ENCODE measurements around the gene ADD1.

The ADD1 gene

DNA sequence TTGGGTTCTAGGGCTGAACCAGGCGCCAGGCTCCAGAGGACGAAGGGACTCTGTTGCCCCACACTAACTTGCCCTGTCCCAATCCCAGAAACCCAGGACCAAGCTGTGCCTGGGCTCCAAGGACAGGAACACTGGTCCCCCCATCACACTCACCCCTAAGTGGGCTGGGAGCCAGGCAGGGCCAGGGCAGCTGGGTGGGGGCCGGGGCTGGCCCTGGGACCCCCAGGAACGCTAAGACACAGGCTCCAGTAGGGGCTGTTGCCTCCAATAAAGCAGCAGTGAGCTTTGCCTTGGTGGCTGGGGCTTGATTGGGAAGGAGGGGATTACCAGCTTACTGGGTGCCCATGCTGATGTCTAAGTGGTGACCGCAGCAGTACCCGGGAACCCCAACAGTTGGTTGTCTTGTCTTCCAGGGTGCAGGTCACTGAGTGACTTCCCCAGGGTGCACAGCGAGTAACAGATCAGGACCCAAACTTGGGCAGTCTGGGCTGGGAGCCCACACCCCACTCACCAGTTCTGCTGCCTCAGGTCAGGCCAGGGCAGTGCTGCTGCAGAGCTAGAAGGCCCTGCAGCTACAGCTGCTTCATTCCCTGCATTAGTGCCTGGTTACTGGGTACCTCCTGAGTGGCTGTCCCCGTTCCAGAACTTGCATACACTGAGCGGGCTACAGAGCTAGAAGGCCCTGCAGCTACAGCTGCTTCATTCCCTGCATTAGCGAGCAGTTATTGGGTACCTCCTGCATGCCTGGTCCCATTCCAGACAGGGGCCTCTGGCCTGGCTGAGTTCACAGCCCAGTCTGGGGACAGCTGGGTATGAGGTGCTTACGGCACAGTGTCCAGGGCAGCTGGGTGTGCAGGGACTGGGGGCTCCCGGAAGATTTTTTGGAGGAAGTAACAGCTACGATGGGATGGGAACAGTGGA, 9.4 kb upstream of the ADD1 start:
- no peak for DNase-seq (ENCODE audit: low read depth)

DNA sequence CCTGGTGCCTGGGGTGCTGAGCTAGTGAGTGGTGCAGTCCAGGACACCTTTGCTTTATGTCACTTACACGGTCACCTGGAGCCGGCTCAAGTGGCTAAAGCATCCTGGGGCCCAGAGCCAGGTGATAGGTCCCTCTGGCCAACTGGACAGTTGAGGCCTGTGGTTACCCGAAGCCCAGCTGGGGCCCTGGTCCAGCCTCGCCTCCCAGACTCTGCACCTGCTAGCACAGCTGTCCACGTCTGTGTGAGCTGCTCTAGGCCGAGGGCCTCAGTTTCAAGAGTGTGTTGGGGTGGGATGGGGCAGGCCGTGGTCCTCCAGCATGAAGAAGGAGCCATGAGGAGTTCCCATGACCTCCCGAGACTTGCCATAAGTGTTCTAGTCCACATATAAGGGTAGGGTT, 7.7 kb upstream of the ADD1 start:
- no peak for DNase-seq (ENCODE audit: low read depth)

- no peak for DNase-seq (ENCODE audit: low read depth)
Measured at GRCh38 chr4:2836391-2836859, 7.2 kb upstream of the ADD1 start.

GRCh38 chr4:2837110-2837903, 6.3 kb upstream of the ADD1 start:
- no peak for DNase-seq (ENCODE audit: low read depth)

- DNase-seq (ENCODE audit: low read depth) = no peak
Measured at GRCh38 chr4:2837904-2838496, 5.6 kb upstream of the ADD1 start.

- DNase-seq (ENCODE audit: low read depth) = no peak
Measured at GRCh38 chr4:2839060-2839459, 4.6 kb upstream of the ADD1 start.

DNA sequence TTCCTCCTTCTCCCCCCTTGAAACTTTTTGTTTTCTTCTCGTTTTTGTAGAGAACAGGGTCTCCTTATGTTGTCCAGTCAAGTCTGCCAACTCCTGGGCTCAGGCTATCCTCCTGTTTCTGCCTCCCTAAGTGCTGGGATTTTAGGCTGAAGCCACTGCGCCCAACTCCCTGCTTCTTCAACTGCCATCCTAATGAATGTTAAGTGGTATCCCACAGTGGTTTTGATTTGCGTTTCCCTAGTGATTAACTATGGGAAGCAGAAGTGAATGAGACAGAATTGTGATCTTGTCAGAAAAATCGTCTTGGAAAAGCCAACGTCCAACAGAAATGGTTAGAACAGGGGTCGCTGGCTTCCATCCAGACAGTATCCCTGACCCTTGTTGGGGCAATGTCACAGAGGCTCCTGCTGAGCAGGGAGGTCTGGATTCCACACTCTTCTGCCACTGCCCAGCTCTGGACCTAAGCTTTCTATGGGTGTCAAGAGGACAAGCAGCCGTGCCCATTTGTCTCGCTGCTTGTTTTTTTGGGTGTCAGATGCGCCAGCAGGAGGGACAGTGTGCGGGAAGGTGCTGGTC, 869 bp upstream of the ADD1 start:
- no peak for DNase-seq (ENCODE audit: low read depth)

DNA sequence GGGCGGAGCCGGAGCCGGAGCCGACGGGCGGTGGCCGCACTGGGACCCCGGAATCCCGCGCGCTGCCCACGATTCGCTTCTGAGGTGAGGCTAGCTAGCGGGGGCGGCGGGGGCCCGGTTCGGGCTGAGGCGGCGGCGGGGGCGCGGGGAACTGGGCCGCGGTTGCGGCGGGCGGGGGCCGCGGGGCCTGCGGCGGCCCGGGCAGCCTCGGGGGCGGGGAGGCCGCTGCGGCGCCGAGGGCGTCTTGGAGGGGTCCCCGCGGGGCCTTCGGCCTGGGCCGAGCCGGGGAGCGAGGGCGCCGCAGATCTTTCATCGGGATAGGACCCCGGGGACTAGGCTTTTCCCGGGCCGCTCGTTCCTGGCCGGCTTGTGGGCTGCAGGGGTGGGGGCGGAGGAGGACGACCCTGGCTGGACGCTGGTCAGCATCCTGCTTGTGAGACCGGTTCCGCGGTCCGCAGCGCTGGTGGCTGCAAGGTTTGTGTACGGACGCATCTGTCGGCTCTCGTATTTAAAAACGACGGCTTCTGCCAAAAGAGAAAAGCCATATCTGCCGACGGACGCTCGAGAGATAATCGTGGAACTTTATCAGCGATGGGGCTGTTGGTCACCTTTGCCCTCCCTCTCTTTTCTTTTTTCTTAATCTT, 419 bp downstream of the ADD1 start:
- no peak for DNase-seq (ENCODE audit: low read depth)

DNA sequence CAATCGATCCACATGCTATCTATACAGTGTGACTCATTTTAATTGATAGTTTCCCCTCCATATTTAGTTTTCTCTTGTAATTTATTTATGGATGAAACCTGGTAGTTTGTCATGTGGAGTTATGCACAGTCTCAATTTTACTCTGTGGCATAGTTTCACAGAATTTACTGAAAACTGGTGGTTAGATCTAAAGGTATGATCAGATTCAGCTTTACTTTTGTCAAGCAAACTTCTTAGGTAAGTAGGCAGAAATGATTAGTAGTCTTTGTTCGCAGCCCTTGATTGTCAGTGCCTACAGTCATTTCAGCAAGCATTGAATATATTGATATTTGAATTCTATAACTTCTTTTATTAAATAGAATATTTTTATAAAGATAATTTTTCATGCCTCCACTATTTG, 2.5 kb downstream of the ADD1 start:
- DNase-seq (ENCODE audit: low read depth) = no peak

GRCh38 chr4:2847302-2847871, 3.7 kb downstream of the ADD1 start:
- no peak for DNase-seq (ENCODE audit: low read depth)

- DNase-seq (ENCODE audit: low read depth) = no peak
Measured at GRCh38 chr4:2848449-2848848, 4.8 kb downstream of the ADD1 start.

DNA sequence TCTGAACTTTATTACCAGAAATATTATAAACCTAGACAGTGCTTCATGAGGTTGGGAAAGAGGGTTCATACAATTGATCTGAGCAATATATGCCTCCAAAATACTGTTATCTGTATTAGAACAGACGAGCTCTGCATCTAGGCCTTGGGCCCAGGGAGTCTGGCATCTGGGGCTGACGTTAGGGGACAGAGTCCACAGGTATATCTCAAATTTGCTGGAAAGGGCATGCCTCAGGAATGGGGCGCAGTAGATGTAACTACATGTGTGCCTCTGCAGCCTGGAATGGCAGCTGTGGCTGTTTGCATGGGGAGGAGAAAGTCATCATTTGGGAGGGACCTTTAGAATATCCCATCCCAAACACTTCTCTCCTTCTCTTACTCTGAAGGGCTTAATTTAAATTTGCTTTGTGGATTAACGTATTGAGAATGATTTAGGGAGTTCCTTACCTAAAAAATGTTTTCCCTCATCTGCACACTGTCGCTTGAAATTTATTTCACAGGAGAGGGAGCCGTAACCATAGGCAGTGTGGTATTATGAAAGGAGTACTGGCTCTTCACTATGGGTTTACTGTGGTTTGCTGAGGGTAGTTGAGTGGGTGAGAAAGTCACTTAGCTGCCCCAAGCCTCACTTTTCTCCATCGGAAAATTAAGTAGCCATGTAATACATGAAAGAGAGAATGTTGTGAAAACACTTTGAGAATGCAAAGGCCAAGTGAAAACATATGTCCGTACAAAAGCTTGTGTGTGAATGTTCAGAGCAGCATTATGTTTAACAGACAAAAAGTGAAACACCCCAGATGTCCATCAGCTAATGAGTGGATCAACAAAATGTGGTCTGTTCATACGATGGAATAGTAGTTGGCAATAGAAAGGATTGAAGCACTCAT, 5.9 kb downstream of the ADD1 start:
- no peak for DNase-seq (ENCODE audit: low read depth)

- DNase-seq (ENCODE audit: low read depth) = no peak
Measured at GRCh38 chr4:2850966-2851798, 7.5 kb downstream of the ADD1 start.

DNA sequence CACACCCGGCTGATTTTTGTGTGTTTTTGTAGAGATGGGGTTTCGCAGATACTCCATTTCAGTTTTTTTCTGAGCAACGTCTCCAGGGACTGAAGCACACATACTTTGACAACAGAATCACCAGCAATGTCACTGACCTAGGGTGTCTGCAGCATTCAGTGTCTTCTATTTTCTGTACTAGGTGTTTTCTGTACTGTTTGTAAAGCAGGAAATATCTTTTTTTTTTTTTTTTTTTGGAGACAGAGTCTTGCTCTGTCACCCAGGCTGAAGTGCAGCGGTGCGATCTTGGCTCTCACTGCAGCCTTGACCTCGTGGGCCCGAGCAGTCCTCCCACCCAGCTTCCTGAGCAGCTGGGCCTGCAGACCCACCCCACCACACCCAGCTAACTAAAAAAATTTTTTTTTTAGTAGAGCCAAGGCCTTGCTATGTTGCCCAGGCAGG, 8.9 kb downstream of the ADD1 start:
- no peak for DNase-seq (ENCODE audit: low read depth)

GRCh38 chr4:2855584-2855983, 11.9 kb downstream of the ADD1 start:
- no peak for DNase-seq (ENCODE audit: low read depth)

DNA sequence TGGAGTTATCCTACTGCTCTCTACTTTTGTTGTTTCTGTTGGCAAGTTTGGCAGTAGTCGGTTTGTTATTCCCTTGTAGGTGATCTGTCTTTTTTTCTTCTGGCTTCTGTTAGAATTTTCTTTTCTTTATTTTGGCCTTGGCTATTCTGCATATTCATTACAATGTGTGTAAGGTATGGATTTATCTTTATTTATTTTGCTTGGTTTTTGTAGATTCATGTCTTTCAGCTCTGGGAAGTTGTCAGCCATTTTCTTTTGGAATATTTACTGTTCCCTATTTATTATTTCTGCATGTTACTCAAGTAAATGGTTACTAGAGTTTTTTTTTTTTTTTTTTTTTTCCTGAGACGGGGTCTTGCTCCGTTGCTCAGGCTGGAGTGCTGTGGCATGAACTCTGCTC, 12.6 kb downstream of the ADD1 start:
- no peak for DNase-seq (ENCODE audit: low read depth)

DNA sequence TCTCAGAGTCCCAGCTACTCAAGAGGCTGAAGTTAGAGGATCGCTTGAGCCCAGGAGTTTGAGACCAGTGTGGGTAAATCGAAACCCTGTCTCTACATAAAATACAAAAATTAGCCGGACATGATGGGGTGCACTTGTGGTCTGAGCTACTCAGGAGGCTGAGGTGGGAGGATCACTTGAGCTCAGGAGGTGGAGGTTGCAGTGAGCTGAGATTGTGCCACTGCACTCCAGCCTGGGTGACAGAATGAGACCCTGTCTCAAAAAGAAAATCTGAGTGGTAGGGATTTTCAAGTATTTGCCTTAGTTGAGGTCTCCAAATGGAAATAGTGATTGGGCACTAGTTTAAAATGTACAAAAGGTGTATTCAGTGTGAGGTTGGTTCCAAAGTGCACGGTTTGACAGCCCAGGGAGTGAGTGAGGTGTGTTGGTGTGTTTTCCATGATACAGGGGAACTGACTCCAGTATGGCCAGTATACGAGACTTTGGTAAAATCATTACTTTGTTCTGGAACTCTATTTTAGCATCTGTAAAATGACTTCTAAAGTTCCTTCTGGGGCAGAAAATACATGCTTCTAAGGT, 13.8 kb downstream of the ADD1 start:
- no peak for DNase-seq (ENCODE audit: low read depth)

- no peak for DNase-seq (ENCODE audit: low read depth)
Measured at GRCh38 chr4:2858451-2859217, 15.0 kb downstream of the ADD1 start.

All from GM04503 (cell line).